B cell (primary cell): Measurements from ENCODE around the gene RDH13.
"Not testable (repeated sequence)": the region's sequence is repeated elsewhere in the genome, so short reads cannot be mapped to it uniquely, and the experiment has no call there.

Experiments used
- CTCF ChIP-seq: fragments of 200-600 bp; IDR thresholded peaks from one replicate; pipeline ENCODE4 v1.8.0; 2022; ENCODE audit warnings: antibody characterized with exemption, mild to moderate bottlenecking
- EZH2 ChIP-seq: IDR thresholded peaks from 2 replicates; pipeline ENCODE4 v1.6.1; 2012; ENCODE audit warnings: borderline replicate concordance, low read depth, mild to moderate bottlenecking, moderate library complexity, low read length; ENCODE audit not compliant: insufficient read depth, poor library complexity, severe bottlenecking

DNA sequence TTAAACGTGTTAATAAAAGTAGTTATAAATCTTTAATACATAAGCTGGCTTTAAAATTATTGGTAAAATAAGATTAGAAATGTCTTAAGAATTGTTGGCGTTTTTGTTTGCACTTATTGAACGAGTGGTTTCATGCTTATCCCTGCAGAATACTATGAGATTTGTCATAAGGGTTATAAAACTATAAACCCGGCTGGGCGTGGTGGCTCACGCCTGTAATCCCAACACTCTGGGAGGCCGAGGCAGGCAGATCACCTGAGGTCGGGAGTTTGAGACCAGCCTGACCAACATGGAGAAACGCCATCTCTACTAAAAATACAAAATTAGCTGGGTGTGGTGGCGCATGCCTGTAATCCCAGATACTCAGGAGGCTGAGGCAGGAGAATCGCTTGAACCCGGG lies 22.3 kb downstream of the RDH13 start:
- TF ChIP-seq CTCF, EZH2: not testable (repeated sequence)
